Measurements from ENCODE around the gene LY6G6F. TPM values are rescaled to one million over a fixed set of nuclear protein-coding genes. Genes with fewer than 3 reads are reported as not detected.

LY6G6F gene
- total and polyA plus RNA-seq, 2 donors (not counting 1 experiment from before 2014, with no cell fraction given), result not detected

GRCh38 chr6:31691564-31692108 lies 15.0 kb upstream of the LY6G6F start:
- Mint-ChIP-seq H3K9me3 (ENCODE audit: insufficient read depth) (no peaks in the 10 kb centered on the region), H3K27me3 (no peaks in the 10 kb centered on the region), H3K4me3 (no peak overlapping the region), H3K27ac (no peak overlapping the region), H3K4me1 (peaks cover 17% of the 10 kb centered on the region)
- H3K27me3 ChIP-seq (replicated peaks in 1 of 4; ENCODE audit: control extremely low read depth in 1 of 4, control insufficient read depth in 3 of 4, insufficient read depth in 4 of 4, low read length in 3 of 4), result no peaks in the 10 kb centered on the region
- ChIA-PET POLR2A (no interaction called here), CTCF (interaction anchor here (1.0 to 1.6 kb wide), 2 partner anchors 78 to 80 kb away, joined by 3 to 4 read pairs; no protein-coding TSS in a partner anchor)
- H3K4me3 ChIP-seq (ENCODE audit: control extremely low read depth in 1 of 5, extremely low read depth in 1 of 5, insufficient read depth in 1 of 5, low read depth in 2 of 5, low read length in 4 of 5), result no peak overlapping the region
- intact Hi-C loops (cut with micrococcal nuclease), result no loop called here
- no peaks in the 10 kb centered on the region for H4K20me1 ChIP-seq (ENCODE audit: control insufficient read depth, insufficient read depth, low read length, poor library complexity, severe bottlenecking)
- H3K4me1 ChIP-seq (ENCODE audit: control insufficient read depth in 2 of 2, insufficient read depth in 2 of 2, low read length in 2 of 2), result peaks cover 10 to 18% of the 10 kb centered on the region in 2 donors
- H2AFZ ChIP-seq (ENCODE audit: insufficient read depth, low read depth, low read length, poor library complexity, severe bottlenecking), result no peak overlapping the region
- H3K9ac ChIP-seq (ENCODE audit: low read length), result no peak overlapping the region
- ATAC-seq (ENCODE audit: low read depth) (no peak), DNase-seq (no peak)
- TF ChIP-seq EZH2 (IDR thresholded peaks at IDR 0.05; ENCODE audit: borderline replicate concordance, insufficient read depth, low read depth, low read length, poor library complexity, severe bottlenecking), result no peak
- TF ChIP-seq, protein P1, sequence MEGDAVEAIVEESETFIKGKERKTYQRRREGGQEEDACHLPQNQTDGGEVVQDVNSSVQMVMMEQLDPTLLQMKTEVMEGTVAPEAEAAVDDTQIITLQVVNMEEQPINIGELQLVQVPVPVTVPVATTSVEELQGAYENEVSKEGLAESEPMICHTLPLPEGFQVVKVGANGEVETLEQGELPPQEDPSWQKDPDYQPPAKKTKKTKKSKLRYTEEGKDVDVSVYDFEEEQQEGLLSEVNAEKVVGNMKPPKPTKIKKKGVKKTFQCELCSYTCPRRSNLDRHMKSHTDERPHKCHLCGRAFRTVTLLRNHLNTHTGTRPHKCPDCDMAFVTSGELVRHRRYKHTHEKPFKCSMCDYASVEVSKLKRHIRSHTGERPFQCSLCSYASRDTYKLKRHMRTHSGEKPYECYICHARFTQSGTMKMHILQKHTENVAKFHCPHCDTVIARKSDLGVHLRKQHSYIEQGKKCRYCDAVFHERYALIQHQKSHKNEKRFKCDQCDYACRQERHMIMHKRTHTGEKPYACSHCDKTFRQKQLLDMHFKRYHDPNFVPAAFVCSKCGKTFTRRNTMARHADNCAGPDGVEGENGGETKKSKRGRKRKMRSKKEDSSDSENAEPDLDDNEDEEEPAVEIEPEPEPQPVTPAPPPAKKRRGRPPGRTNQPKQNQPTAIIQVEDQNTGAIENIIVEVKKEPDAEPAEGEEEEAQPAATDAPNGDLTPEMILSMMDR (IDR thresholded peaks at IDR 0.05), result no peak
- H3K27ac ChIP-seq (ENCODE audit: low read length in 2 of 2), result no peak overlapping the region
- no peak overlapping the region for H3K4me2 ChIP-seq (replicated peaks; ENCODE audit: low read depth, low read length, poor library complexity, severe bottlenecking)
- H3K9me3 ChIP-seq (ENCODE audit: control extremely low read depth in 1 of 3, control insufficient read depth in 2 of 3, insufficient read depth in 1 of 3, low read length in 2 of 3), result no peaks in the 10 kb centered on the region
- no peaks in the 10 kb centered on the region for H3K79me2 ChIP-seq (ENCODE audit: control insufficient read depth, insufficient read depth, low read length)
- peaks cover 0 to 82% of the 10 kb centered on the region in 2 experiments for H3K36me3 ChIP-seq (replicated peaks in 1 of 2; ENCODE audit: control extremely low read depth in 1 of 2, control insufficient read depth in 1 of 2, extremely low read depth in 1 of 2, insufficient read depth in 2 of 2, low read length in 1 of 2)
- 96% methylated on average over 9 of the region's 12 CpGs for WGBS (ENCODE audit: insufficient coverage)

DNA sequence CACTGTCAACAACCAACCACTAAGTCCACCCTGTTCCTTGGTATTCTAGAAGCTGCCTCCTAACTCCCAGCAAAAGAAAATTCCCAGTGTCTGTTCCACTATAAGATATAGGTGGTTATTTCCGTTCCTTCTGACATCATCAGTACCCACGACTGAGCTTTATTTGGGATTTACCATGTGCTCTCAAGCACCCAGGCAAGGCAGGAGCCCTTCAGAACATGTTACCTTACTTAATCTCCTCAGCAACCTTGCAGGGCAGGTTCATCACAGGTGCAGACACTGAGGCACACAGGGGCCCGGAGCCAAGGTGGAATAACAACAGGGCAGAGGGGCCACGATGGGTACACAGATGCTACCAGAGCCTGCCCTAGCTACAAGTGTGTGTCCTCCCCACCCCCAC lies 14.3 kb upstream of the LY6G6F start:
- intact Hi-C loops (cut with micrococcal nuclease), result no loop called here
- peaks cover 10 to 18% of the 10 kb centered on the region in 2 donors for H3K4me1 ChIP-seq (ENCODE audit: control insufficient read depth in 2 of 2, insufficient read depth in 2 of 2, low read length in 2 of 2)
- CTCF ChIA-PET, result interaction anchor here (0.9 kb wide), 1 partner anchor 141 kb away, joined by 4 read pairs; no protein-coding TSS in a partner anchor

More for the DNA sequence above, 14.3 kb upstream of the LY6G6F start:
- H3K4me3 Mint-ChIP-seq, result no peak overlapping the region
- no peaks in the 10 kb centered on the region for H3K9me3 Mint-ChIP-seq (ENCODE audit: insufficient read depth)
- H3K27me3 Mint-ChIP-seq, result no peaks in the 10 kb centered on the region
- no peak for ATAC-seq (ENCODE audit: low read depth)
- no peak overlapping the region for H3K4me2 ChIP-seq (replicated peaks; ENCODE audit: low read depth, low read length, poor library complexity, severe bottlenecking)
- no peak overlapping the region for H3K4me3 ChIP-seq (ENCODE audit: control extremely low read depth in 1 of 5, extremely low read depth in 1 of 5, insufficient read depth in 1 of 5, low read depth in 2 of 5, low read length in 4 of 5)
- DNase-seq, result no peak
- no peaks in the 10 kb centered on the region for H3K9me3 ChIP-seq (ENCODE audit: control extremely low read depth in 1 of 3, control insufficient read depth in 2 of 3, insufficient read depth in 1 of 3, low read length in 2 of 3)
- no peak overlapping the region for H2AFZ ChIP-seq (ENCODE audit: insufficient read depth, low read depth, low read length, poor library complexity, severe bottlenecking)
- no peaks in the 10 kb centered on the region for H4K20me1 ChIP-seq (ENCODE audit: control insufficient read depth, insufficient read depth, low read length, poor library complexity, severe bottlenecking)
- H3K27me3 ChIP-seq (replicated peaks in 1 of 4; ENCODE audit: control extremely low read depth in 1 of 4, control insufficient read depth in 3 of 4, insufficient read depth in 4 of 4, low read length in 3 of 4), result no peaks in the 10 kb centered on the region
- TF ChIP-seq, protein P1 (IDR thresholded peaks at IDR 0.05), result no peak
- TF ChIP-seq EZH2 (IDR thresholded peaks at IDR 0.05; ENCODE audit: borderline replicate concordance, insufficient read depth, low read depth, low read length, poor library complexity, severe bottlenecking), result no peak
- H3K4me1 Mint-ChIP-seq, result peaks cover 17% of the 10 kb centered on the region
- 100% methylated on average over 3 of the region's 4 CpGs for WGBS (ENCODE audit: insufficient coverage)
- no peak overlapping the region for H3K27ac ChIP-seq (ENCODE audit: low read length in 2 of 2)
- no peak overlapping the region for H3K27ac Mint-ChIP-seq
- no peaks in the 10 kb centered on the region for H3K79me2 ChIP-seq (ENCODE audit: control insufficient read depth, insufficient read depth, low read length)
- peaks cover 0 to 82% of the 10 kb centered on the region in 2 experiments for H3K36me3 ChIP-seq (replicated peaks in 1 of 2; ENCODE audit: control extremely low read depth in 1 of 2, control insufficient read depth in 1 of 2, extremely low read depth in 1 of 2, insufficient read depth in 2 of 2, low read length in 1 of 2)
- POLR2A ChIA-PET, result interaction anchor here (0.6 kb wide), 2 partner anchors 140 to 193 kb away, joined by 5 read pairs; no protein-coding TSS in a partner anchor
- no peak overlapping the region for H3K9ac ChIP-seq (ENCODE audit: low read length)
